T follicular helper cell (primary cell): ENCODE data around the gene PCDHB4.
A peak's percentile ranks its signal among the peaks of the same experiment; 100 is the strongest.
"Not testable (repeated sequence)": the region's sequence is repeated elsewhere in the genome, so short reads cannot be mapped to it uniquely, and the experiment has no call there.

Experiments
- DNase-seq: peaks from one replicate; pipeline ENCODE4 v3.0.0-alpha.2; 2020; ENCODE audit warnings: low read depth
- total RNA-seq, 2 experiments: gene quantifications; one replicate each; lab custom pipeline; 2026; lab: John Stamatoyannopoulos, UW

Gene PCDHB4
- 0 reads per million in 2 experiments for total RNA-seq

DNA sequence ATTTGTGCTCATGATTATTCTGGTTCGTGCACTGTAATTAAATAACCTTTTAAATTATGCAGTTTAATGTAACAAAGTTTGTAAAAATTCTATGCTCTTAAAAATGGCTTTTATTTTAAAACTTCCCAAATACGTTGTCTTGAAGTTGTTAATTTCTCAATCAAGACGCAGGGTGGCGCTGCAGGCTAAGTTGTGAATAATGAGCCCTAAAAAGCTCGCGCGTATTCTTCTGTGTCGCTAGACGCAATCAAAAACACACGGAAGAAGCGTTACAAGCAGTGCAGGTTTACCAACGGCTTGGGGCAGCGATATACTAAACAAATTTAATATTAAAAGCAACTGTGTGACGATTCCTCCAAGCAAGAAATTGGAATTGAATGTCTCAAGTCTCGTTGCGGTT lies at the start of gene PCDHB4:
TSS of gene PCDHB4 (plus strand) at position 256 of the 400 bp plus-strand sequence. CDS start 181 bp downstream, outside the sequence.
- no peak for DNase-seq

DNA sequence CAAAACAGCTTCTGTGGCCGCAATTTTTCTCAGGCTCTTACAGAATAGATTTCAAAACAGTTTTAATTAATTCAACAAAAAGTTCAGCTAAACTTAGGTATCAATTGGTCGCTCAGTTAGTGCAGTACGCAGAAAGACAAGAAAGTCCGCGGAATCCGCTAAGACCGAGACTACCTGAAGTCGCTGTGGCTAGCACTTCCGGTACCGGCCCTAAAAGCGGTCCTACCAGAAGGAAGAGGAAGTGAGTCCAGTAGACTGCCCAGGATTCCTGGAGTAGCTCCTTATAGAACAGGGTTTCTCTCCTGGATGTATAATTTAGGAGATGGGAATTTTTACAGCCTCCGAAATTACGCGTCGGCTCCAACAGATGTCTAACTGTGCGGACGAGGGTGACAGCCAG lies 43.8 kb upstream of the PCDHB4 start:
- no peak for DNase-seq

DNA sequence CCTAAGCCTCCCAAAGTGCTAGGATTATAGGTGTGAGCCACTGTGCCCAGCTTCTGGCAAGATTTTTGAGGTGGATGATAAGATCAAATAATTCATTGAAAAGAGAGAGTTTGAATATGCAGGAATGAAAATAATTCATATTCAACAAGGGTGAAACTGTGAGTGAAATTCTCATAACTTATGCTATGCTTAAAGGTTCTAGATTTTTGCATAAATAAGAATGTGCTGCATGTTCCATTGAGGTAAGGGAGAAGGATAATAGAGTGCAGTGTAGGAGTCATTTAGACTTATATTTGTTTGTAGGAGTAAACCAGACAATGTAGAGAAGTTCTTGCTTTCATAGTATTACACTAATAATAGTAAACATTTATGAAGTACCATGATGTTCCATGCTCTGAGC lies 39.4 kb upstream of the PCDHB4 start:
- DNase-seq, result no peak

DNA sequence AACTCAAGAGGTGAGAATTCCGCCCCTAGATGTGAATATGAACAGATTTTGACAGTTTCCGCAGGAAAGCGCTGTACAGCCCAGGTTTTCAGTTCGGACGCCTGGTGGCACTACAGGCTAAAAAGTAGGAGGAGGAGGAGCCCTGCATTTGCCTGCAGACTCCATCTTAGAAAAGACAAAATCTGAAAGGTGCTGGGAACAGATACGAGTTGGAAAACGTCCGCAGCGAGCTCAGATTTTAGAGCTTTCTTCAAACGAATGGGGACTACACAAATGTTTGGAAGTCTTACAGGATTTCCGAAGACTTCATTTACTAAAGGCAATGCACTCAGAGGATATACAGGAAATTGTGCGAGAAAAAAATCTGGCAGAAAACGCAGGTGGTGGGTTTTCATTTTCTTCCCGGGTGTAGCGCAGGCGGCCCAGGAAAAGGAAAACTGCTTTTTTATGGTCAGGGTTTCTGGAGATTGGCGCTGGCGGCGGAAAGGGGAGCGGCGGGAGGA lies 37.1 kb upstream of the PCDHB4 start:
- DNase-seq, result peak; percentile 13

DNA sequence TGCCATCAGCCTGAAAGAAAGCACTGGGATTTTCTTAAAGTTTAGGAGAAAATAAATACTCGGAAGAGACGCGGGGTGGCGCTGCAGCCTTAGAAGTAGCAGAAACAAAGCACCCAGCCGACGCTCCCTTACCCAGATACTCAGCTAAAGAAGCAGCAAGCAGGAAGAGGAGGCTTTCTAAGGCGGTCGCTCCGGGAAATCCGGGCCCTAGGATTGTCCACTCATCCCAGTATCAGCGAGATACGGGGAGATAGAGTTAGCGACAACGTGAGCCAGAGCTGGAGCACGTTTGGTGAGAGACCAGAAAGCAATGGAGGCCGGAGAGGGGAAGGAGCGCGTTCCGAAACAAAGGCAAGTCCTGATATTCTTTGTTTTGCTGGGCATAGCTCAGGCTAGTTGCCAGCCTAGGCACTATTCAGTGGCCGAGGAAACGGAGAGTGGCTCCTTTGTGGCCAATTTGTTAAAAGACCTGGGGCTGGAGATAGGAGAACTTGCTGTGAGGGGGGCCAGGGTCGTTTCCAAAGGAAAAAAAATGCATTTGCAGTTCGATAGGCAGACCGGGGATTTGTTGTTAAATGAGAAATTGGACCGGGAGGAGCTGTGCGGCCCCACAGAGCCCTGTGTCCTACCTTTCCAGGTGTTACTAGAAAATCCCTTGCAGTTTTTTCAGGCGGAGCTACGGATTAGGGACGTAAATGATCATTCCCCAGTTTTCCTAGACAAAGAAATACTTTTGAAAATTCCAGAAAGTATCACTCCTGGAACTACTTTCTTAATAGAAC lies 26.9 kb upstream of the PCDHB4 start, which contains the start of gene PCDHB2:
TSS of gene PCDHB2 (plus strand) at position 135 of the 782 bp plus-strand sequence. CDS start at position 311, 176 bp downstream.
- DNase-seq, result no peak

DNA sequence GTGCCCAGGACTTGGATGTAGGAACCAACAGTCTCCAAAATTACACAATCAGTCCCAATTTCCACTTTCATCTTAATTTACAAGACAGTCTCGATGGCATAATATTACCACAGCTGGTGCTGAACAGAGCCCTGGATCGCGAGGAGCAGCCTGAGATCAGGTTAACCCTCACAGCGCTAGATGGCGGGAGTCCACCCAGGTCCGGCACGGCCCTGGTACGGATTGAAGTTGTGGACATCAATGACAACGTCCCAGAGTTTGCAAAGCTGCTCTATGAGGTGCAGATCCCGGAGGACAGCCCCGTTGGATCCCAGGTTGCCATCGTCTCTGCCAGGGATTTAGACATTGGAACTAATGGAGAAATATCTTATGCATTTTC lies 26.4 kb upstream of the PCDHB4 start:
- no peak for DNase-seq

DNA sequence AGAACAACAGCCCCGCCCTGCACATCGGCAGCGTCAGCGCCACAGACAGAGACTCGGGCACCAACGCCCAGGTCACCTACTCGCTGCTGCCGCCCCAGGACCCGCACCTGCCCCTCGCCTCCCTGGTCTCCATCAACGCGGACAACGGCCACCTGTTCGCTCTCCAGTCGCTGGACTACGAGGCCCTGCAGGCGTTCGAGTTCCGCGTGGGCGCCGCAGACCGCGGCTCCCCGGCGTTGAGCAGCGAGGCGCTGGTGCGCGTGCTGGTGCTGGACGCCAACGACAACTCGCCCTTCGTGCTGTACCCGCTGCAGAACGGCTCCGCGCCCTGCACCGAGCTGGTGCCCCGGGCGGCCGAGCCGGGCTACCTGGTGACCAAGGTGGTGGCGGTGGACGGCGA lies 25.4 kb upstream of the PCDHB4 start:
- not testable (repeated sequence) for DNase-seq

DNA sequence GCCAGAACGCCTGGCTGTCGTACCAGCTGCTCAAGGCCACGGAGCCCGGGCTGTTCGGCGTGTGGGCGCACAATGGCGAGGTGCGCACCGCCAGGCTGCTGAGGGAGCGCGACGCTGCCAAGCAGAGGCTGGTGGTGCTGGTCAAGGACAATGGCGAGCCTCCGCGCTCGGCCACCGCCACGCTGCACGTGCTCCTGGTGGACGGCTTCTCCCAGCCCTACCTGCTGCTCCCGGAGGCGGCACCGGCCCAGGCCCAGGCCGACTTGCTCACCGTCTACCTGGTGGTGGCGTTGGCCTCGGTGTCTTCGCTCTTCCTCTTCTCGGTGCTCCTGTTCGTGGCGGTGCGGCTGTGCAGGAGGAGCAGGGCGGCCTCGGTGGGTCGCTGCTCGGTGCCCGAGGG lies 25.0 kb upstream of the PCDHB4 start:
- DNase-seq, result not testable (repeated sequence)

DNA sequence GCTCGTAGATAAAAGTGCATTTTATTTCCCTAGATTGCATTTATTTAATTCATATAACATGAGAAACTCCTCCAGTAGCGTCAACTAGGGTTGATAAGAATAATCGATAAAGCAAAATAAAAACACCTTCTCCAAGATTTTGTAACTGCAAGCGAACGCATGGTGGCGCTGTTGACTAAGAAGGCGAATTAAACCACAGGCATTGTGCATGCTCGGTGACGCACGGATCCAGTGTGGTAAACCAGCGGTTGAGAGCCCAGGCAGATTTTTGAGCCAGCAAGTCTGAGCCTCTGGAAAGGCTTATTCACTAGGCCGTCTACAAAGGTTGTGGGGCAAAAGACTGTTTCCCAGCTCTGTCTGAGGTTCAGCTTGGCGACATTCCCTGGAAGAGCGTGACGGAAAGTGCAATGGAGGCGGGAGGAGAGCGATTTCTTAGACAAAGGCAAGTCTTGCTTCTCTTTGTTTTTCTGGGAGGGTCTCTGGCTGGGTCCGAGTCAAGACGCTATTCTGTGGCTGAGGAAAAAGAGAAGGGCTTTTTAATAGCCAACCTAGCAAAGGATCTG lies 21.3 kb upstream of the PCDHB4 start, which contains the start of gene PCDHB3:
TSS of gene PCDHB3 (plus strand) at position 231 of the 563 bp plus-strand sequence. CDS start at position 408, 177 bp downstream.
- no peak for DNase-seq

DNA sequence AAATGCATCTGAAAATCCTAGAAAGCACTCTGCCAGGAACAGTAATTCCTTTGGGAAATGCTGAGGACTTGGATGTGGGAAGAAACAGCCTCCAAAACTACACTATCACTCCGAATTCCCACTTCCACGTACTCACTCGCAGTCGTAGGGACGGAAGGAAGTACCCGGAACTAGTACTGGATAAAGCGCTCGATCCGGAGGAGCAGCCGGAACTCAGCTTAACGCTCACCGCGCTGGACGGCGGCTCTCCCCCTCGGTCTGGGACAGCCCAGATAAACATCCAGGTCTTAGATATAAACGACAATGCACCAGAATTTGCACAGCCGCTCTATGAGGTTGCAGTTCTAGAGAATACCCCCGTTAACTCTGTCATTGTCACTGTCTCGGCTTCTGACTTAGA lies 20.6 kb upstream of the PCDHB4 start:
- DNase-seq, result no peak

DNA sequence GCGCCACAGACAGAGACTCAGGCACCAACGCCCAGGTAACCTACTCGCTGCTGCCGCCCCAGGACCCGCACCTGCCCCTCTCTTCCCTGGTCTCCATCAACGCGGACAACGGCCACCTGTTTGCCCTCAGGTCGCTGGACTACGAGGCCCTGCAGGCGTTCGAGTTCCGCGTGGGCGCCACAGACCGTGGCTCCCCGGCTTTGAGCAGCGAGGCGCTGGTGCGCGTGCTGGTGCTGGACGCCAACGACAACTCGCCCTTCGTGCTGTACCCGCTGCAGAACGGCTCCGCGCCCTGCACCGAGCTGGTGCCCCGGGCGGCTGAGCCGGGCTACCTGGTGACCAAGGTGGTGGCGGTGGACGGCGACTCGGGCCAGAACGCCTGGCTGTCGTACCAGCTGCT lies 19.5 kb upstream of the PCDHB4 start:
- not testable (repeated sequence) for DNase-seq

DNA sequence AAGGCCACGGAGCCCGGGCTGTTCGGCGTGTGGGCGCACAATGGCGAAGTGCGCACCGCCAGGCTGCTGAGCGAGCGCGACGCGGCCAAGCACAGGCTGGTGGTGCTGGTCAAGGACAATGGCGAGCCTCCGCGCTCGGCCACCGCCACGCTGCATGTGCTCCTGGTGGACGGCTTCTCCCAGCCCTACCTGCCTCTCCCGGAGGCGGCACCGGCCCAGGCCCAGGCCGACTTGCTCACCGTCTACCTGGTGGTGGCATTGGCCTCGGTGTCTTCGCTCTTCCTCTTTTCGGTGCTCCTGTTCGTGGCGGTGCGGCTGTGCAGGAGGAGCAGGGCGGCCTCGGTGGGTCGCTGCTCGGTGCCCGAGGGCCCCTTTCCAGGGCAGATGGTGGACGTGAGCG lies 19.1 kb upstream of the PCDHB4 start:
- not testable (repeated sequence) for DNase-seq

DNA sequence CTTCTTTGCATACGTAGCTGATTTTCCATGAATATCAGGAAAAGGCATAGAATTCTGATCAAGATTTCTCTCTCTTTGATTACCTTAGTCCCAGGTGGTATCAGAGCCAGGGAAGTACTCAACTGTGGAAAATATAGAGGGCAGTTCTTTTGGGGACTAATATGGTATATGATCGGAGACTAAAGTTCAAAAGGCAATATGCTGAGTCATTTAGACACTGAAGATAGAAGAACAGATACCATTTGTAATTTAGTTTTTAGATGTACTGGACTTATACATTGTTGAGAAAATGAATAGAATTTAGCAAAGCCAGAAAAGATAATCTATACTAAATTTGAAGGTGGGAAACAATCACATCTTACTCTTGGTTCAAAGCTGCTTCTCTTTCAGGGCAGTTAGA lies 16.3 kb upstream of the PCDHB4 start:
- no peak for DNase-seq

DNA sequence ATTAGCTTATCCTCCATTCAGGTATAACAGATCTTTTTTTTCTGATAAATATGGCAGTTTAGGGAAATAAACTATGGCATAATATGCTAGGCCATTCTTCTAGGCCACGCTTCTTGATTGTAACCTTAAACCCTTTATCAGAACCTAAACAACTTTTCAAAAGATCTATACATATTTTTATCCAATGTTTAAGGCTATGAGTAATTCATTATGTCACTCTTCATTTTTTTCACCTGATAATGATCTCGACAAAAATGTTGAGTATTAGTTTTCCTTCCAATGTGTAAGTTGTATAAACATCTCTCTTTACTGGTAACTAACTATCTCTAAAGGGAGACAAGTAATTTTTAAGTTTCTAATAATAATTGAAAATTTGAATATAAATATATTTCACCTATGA lies 2.4 kb upstream of the PCDHB4 start:
- no peak for DNase-seq

DNA sequence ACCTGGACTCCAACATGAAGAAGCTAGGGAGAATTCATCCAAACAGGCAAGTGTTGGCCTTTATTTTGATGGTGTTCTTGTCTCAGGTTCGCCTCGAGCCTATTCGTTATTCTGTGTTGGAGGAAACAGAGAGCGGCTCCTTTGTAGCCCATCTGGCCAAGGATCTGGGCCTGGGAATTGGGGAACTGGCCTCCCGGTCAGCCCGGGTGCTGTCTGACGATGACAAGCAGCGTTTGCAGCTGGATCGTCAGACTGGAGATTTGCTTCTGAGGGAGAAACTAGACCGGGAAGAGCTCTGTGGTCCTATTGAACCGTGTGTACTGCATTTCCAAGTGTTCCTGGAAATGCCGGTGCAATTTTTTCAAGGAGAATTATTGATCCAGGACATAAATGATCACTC lies 367 bp downstream of the PCDHB4 start:
- no peak for DNase-seq

DNA sequence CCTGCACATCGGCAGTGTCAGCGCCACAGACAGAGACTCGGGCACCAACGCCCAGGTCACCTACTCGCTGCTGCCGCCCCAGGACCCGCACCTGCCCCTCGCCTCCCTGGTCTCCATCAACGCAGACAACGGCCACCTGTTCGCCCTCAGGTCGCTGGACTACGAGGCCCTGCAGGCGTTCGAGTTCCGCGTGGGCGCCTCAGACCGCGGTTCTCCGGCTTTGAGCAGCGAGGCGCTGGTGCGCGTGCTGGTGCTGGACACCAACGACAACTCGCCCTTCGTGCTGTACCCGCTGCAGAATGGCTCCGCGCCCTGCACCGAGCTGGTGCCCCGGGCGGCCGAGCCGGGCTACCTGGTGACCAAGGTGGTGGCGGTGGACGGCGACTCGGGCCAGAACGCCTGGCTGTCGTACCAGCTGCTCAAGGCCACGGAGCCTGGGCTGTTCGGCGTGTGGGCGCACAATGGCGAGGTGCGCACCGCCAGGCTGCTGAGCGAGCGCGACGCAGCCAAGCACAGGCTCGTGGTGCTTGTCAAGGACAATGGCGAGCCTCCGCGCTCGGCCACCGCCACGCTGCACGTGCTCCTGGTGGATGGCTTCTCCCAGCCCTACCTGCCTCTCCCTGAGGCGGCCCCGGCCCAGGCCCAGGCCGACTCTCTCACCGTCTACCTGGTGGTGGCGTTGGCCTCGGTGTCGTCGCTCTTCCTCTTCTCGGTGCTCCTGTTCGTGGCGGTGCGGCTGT lies 1.9 kb downstream of the PCDHB4 start:
- not testable (repeated sequence) for DNase-seq

DNA sequence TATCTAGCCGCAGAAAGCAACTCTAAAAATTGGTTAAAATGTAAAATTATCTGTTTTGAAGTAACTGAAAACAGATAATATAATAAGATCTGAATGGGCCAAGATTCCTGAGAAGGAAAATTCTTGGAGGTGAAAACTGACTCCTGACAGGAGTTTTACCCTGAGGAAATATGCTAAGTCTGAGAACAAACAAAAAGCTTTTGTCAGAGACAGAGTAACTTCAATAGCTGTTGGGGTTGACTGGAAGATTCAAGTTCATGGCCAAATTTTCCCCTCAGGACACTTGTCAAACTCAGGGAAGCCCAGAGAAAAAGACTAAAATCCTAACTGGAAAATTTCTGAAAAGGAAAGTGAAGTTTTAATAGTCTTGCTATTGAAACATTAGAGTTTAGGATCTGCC lies 5.7 kb downstream of the PCDHB4 start:
- no peak for DNase-seq

DNA sequence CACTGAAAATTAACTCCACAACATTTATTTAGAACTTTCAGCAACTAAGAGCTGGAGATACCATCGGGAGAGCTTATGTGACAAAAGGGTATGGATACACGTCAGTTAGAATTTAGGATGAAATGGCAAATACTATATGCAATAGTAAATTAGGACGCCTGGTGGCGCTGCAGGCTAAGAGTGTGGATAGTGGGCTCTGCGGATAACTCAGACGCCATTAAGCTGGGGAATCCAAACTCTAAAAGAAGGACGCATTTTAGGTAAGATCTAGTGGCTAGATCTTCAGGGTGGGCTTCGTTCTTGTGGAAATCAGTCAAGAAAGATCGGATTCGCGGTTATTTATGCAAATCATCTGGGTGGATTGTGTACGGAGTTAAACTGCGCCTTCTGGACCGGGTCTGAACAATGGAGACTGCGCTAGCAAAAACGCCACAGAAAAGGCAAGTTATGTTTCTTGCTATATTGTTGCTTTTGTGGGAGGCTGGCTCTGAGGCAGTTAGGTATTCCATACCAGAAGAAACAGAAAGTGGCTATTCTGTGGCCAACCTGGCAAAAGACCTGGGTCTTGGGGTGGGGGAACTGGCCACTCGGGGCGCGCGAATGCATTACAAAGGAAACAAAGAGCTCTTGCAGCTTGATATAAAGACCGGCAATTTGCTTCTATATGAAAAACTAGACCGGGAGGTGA lies 13.6 kb downstream of the PCDHB4 start, which contains the start of gene PCDHB5:
TSS of gene PCDHB5 (plus strand) at position 177 of the 688 bp plus-strand sequence. CDS start at position 406, 229 bp downstream.
- no peak for DNase-seq

DNA sequence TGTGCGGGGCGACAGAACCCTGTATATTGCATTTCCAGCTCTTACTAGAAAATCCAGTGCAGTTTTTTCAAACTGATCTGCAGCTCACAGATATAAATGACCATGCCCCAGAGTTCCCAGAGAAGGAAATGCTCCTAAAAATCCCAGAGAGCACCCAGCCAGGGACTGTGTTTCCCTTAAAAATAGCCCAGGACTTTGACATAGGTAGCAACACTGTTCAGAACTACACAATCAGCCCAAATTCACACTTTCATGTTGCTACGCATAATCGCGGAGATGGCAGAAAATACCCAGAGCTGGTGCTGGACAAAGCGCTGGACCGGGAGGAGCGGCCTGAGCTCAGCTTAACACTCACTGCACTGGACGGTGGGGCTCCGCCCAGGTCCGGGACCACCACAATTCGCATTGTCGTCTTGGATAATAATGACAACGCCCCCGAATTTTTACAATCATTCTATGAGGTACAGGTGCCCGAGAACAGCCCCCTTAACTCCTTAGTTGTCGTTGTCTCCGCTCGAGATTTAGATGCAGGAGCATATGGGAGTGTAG lies 14.2 kb downstream of the PCDHB4 start:
- no peak for DNase-seq

DNA sequence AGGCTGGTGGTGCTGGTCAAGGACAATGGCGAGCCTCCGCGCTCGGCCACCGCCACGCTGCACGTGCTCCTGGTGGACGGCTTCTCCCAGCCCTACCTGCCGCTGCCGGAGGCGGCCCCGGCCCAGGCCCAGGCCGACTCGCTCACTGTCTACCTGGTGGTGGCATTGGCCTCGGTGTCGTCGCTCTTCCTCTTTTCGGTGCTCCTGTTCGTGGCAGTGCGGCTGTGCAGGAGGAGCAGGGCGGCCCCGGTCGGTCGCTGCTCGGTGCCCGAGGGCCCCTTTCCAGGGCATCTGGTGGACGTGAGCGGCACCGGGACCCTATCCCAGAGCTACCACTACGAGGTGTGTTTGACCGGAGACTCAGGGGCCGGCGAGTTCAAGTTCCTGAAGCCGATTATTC lies 15.7 kb downstream of the PCDHB4 start:
- not testable (repeated sequence) for DNase-seq

DNA sequence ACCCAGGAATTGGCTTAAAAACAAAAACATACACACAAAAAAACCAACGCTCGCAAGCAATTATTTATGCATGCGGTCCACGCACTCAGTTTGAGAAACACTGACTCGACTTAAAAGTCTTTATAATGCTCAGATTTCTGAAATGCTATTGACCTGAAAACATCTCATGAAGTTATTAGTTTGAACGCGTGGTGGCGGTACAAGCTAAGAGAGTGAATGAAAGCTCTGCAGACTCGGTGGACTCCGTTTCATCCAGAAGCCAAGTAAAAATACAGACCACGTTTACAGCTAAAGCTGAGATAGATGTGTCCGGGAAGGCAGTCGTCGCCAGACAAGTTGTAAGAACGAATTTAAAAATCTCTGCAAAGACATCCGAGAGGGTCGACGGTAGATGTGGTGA lies 28.2 kb downstream of the PCDHB4 start, which contains the start of gene PCDHB6:
TSS of gene PCDHB6 (plus strand) at position 246 of the 400 bp plus-strand sequence. CDS start 201 bp downstream, outside the sequence.
- no peak for DNase-seq
